Tibial nerve (tissue), 4 donors: ENCODE data around the gene GPR62. TPM values are rescaled to one million over a fixed set of nuclear protein-coding genes. Genes with fewer than 3 reads are reported as not detected.

ENCODE experiments used
- DNase-seq, 2 donors: peaks; one replicate each; pipeline ENCODE4 v3.0.0-alpha.2; 2019; ENCODE audit warnings: low spot score in 2 of 2
- H3K27ac ChIP-seq, 4 donors: fragments of 200-600 bp; sonication (generic) in 3 of 4; one replicate each; pipeline ENCODE4 v1.5.1; 2017 to 2019; ENCODE audit warnings: mild to moderate bottlenecking in 1 of 4
- H3K27me3 ChIP-seq, 2 donors: fragments of 200-600 bp; sonication (generic) in 1 of 2; one replicate each; pipeline versions ENCODE4 v1.5.1 to v1.6.0; 2017 to 2019
- H3K36me3 ChIP-seq, 3 donors: fragments of 200-600 bp; sonication (generic); one replicate each; pipeline ENCODE4 v1.5.1; 2018 to 2019
- H3K4me1 ChIP-seq, 4 donors: fragments of 200-600 bp; sonication (generic) in 3 of 4; one replicate each; pipeline ENCODE4 v1.5.1; 2017 to 2019
- H3K4me3 ChIP-seq, 4 donors: fragments of 200-600 bp; sonication (generic) in 3 of 4; one replicate each; pipeline ENCODE4 v1.5.1; 2017 to 2019; ENCODE audit warnings: mild to moderate bottlenecking in 1 of 4, moderate library complexity in 1 of 4
- H3K9me3 ChIP-seq, 4 donors: fragments of 200-600 bp; sonication (generic) in 3 of 4; one replicate each; pipeline ENCODE4 v1.5.1; 2017 to 2019
- EP300 ChIP-seq, 2 donors: sonication (generic); formaldehyde crosslinking; IDR thresholded peaks; one replicate each; pipeline ENCODE4 v1.6.1; 2017; ENCODE audit warnings: antibody characterized with exemption in 2 of 2, mild to moderate bottlenecking in 1 of 2
- POLR2A ChIP-seq, 2 donors: fragments of 450-650 bp; IDR thresholded peaks; one replicate each; pipeline ENCODE4 v1.6.1; 2017; ENCODE audit warnings: antibody characterized with exemption in 2 of 2, mild to moderate bottlenecking in 2 of 2, moderate library complexity in 2 of 2
- WGBS, 2 donors: methylation state at CpG; one replicate each; pipeline ENCODE4 v1.1.5; 2018; 5-methylcytosine and 5-hydroxymethylcytosine counted together
- total RNA-seq, 4 donors: library from RNA; depleted of rRNA; stranded (reverse); fragments of >200 nt; gene quantifications; one replicate each; pipeline ENCODE4 v1.1.0, GENCODE V29; 2016
- TF ChIP-seq, protein P1 (sequence below), 5 experiments: fragments of 200-600 bp in 3 of 5; fragments of 450-650 bp in 2 of 5; sonication (generic) in 3 of 5; IDR thresholded peaks; one replicate each; pipeline ENCODE4 v1.5.1; 2016 to 2019; ENCODE audit warnings: antibody characterized with exemption in 5 of 5, mild to moderate bottlenecking in 3 of 5, moderate library complexity in 2 of 5

GPR62 gene
- total RNA-seq, 4 donors from 2014 or later: 0.87 to 1.0 TPM; not detected in 2

DNA sequence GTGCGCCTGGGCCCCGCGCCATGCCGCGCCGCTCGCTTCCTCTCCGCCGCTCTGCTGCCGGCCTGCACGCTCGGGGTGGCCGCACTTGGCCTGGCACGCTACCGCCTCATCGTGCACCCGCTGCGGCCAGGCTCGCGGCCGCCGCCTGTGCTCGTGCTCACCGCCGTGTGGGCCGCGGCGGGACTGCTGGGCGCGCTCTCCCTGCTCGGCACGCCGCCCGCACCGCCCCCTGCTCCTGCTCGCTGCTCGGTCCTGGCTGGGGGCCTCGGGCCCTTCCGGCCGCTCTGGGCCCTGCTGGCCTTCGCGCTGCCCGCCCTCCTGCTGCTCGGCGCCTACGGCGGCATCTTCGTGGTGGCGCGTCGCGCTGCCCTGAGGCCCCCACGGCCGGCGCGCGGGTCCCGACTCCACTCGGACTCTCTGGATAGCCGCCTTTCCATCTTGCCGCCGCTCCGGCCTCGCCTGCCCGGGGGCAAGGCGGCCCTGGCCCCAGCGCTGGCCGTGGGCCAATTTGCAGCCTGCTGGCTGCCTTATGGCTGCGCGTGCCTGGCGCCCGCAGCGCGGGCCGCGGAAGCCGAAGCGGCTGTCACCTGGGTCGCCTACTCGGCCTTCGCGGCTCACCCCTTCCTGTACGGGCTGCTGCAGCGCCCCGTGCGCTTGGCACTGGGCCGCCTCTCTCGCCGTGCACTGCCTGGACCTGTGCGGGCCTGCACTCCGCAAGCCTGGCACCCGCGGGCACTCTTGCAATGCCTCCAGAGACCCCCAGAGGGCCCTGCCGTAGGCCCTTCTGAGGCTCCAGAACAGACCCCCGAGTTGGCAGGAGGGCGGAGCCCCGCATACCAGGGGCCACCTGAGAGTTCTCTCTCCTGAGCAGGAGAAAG, 951 bp downstream of the GPR62 start:
- peak overlapping the region; percentile 38 to 89 (median 82) for H3K27ac ChIP-seq
- 3 to 9% methylated on average over 13 to 84 of the region's 97 CpGs for WGBS, 2 donors
- no peaks in the 10 kb centered on the region for H3K27me3 ChIP-seq
- H3K36me3 ChIP-seq: peaks cover 0 to 41% (median 0%) of the 10 kb centered on the region in 3 donors
- TF ChIP-seq EP300 (IDR thresholded peaks at IDR 0.05): peak in 1 of 2 donors; percentile 25
- TF ChIP-seq POLR2A (IDR thresholded peaks at IDR 0.05): peak in 1 of 2 donors; percentile 17
- TF ChIP-seq, protein P1, sequence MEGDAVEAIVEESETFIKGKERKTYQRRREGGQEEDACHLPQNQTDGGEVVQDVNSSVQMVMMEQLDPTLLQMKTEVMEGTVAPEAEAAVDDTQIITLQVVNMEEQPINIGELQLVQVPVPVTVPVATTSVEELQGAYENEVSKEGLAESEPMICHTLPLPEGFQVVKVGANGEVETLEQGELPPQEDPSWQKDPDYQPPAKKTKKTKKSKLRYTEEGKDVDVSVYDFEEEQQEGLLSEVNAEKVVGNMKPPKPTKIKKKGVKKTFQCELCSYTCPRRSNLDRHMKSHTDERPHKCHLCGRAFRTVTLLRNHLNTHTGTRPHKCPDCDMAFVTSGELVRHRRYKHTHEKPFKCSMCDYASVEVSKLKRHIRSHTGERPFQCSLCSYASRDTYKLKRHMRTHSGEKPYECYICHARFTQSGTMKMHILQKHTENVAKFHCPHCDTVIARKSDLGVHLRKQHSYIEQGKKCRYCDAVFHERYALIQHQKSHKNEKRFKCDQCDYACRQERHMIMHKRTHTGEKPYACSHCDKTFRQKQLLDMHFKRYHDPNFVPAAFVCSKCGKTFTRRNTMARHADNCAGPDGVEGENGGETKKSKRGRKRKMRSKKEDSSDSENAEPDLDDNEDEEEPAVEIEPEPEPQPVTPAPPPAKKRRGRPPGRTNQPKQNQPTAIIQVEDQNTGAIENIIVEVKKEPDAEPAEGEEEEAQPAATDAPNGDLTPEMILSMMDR (IDR thresholded peaks at IDR 0.05): peak; percentile 21 to 81 (median 48)
- peaks cover 0 to 27% (median 10%) of the 10 kb centered on the region in 4 donors for H3K4me1 ChIP-seq
- DNase-seq: no peak
- H3K4me3 ChIP-seq: peak overlapping the region; percentile 19 to 58 (median 46)
- H3K9me3 ChIP-seq: no peaks in the 10 kb centered on the region

DNA sequence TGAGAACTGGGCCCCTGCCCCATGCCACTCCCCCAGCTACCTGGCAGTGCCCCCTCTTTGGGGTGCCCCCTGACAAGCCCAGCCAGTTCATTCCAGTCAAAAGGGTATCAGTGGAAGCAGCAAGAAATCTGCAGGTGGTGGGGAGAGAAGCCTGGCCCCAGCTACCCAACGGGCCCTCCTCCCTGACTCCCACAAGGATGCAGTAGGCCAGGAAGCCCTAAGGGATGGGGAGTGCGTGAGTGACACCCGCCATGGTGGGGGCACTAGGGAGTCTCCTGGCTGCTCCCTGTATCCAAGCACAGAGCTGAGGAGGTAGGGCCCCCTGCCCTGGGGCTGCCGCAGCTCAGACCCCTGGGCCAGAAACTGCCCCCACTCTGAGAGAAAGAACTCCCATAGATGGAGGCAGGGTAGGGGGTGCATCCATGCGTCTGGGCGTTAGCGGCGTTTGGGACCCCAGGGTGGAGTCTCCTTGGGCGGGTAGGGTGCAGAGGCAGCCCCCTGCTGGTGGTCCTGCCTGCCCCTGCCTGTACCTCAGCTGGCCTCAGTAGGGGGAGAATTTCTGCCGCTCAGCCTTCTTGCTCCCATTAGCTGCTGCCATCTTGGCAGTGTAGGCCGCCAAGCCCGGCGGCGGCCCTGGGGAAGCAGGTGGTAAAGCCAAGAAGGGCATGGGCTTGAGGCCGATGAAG, 2.5 kb downstream of the GPR62 start:
- Histone ChIP-seq H3K27me3 (no peaks in the 10 kb centered on the region), H3K27ac (peak overlapping the region in 2 of 4 donors; percentile 88 to 89), H3K4me3 (no peak overlapping the region), H3K9me3 (no peaks in the 10 kb centered on the region), H3K4me1 (peaks cover 0 to 39% (median 10%) of the 10 kb centered on the region in 4 donors), H3K36me3 (peaks cover 0 to 48% (median 0%) of the 10 kb centered on the region in 3 donors)
- DNase-seq: no peak
- TF ChIP-seq POLR2A (IDR thresholded peaks at IDR 0.05) (no peak), EP300 (IDR thresholded peaks at IDR 0.05) (no peak)
- TF ChIP-seq, protein P1 (IDR thresholded peaks at IDR 0.05): no peak
- WGBS, 2 donors: 78 to 87% methylated on average over 15 of the region's 15 CpGs

DNA sequence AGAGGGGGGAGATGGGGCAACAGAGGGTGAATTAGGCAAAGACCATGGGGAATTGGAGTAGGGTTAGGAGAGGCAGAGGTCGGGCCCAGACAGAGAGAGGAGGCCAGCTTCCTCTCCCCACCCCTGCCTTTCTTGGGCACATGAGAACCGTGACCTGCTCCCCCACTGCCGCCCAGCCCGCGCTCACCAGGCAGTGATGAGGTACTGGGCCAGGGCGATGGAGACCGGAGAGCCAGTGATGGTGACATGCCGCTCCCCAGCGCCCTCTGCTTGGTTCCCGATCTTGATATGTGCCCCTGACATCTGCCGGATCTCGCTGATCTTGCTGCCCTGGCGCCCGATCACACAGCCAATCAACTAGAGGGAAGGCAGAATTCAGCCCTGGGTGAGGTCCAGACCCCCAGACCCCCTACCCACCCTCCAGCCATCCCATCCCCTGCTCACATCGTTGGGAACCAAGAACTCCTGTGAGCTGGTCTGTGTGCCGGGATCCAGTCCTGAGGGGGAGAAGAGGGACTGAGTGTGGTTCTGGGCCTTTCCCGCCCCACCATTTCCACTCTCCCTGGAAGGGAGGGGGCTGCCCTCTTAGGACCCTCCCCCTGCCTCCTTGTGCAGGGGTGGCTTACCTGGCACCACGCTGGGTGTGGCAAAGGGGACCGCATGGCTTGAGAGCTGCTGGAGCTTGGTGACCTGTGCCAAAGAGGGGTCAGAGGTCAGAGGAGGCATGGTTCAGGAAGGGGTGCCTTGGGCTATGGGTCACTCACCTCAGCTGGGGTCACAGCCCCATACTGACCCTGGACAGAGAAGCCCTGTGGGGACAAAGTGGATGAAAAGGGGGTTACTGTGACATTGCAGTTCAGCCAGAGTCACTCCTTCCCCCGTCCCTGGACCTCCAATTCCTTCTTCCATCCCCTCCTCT, 3.7 kb downstream of the GPR62 start:
- Histone ChIP-seq H3K27ac (no peak overlapping the region), H3K27me3 (no peaks in the 10 kb centered on the region), H3K36me3 (peaks cover 0 to 48% (median 0%) of the 10 kb centered on the region in 3 donors), H3K4me1 (peaks cover 0 to 51% (median 13%) of the 10 kb centered on the region in 4 donors), H3K4me3 (no peak overlapping the region), H3K9me3 (no peaks in the 10 kb centered on the region)
- WGBS, 2 donors: 89% methylated on average over 16 to 20 of the region's 20 CpGs
- TF ChIP-seq, protein P1 (IDR thresholded peaks at IDR 0.05): no peak
- no peak for TF ChIP-seq POLR2A (IDR thresholded peaks at IDR 0.05)
- no peak for TF ChIP-seq EP300 (IDR thresholded peaks at IDR 0.05)
- DNase-seq: no peak

DNA sequence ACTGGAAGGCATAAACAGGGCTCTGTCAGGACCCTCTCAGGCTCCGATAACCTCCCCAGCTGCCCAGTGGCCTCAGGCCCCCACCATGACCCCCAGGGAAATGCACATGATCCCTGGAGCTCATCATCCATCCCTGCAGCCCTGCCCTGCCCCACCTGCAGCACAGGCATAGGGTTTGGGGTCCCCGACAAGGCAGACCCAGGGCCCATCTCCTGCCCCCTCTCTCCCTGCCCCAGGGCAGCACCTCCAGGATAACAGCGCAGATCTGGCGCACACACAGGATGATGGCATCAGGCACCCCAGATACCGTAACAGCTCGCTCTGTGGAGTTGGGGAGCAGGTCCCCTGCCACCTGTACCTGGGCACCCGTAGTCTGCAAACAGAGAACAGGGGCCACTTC, 4.5 kb downstream of the GPR62 start:
- 98 to 100% methylated on average over 2 to 7 of the region's 7 CpGs for WGBS, 2 donors
- peaks cover 0 to 59% (median 19%) of the 10 kb centered on the region in 4 donors for H3K4me1 ChIP-seq
- peaks cover 0 to 48% (median 0%) of the 10 kb centered on the region in 3 donors for H3K36me3 ChIP-seq
- TF ChIP-seq EP300 (IDR thresholded peaks at IDR 0.05): no peak
- no peak for TF ChIP-seq POLR2A (IDR thresholded peaks at IDR 0.05)
- DNase-seq: no peak
- no peaks in the 10 kb centered on the region for H3K9me3 ChIP-seq
- no peak overlapping the region for H3K27ac ChIP-seq
- H3K4me3 ChIP-seq: no peak overlapping the region
- no peaks in the 10 kb centered on the region for H3K27me3 ChIP-seq

DNA sequence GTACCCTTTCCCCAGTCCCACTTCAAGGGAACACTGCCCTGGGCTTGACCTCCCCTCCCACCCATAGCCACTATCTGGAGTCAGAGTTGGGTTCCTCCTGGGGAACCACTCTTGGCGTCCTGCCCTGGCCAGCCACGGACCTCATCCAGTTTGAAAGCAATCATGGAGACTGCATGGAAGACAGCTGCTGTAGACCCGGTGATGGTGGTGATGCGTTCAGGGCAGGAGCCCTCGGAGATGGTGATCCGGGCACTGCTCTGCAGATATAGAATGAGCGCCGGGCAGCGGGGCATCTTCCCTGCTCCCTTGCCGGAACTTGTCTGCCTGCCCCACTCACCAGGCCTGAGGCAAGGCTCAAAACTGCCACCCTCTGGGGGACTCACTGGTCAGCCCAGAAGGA, 5.2 kb downstream of the GPR62 start:
- H3K36me3 ChIP-seq: peaks cover 0 to 48% (median 0%) of the 10 kb centered on the region in 3 donors
- 82 to 88% methylated on average over 10 of the region's 10 CpGs for WGBS, 2 donors
- DNase-seq: no peak
- H3K27me3 ChIP-seq: no peaks in the 10 kb centered on the region
- peaks cover 0 to 64% (median 25%) of the 10 kb centered on the region in 4 donors for H3K4me1 ChIP-seq
- no peaks in the 10 kb centered on the region for H3K9me3 ChIP-seq
- H3K27ac ChIP-seq: no peak overlapping the region
- H3K4me3 ChIP-seq: no peak overlapping the region
- TF ChIP-seq EP300 (IDR thresholded peaks at IDR 0.05) (no peak), POLR2A (IDR thresholded peaks at IDR 0.05) (no peak)
- TF ChIP-seq, protein P1 (IDR thresholded peaks at IDR 0.05): no peak
